ENCODE data around the gene CAST. TPM values are rescaled to one million over a fixed set of nuclear protein-coding genes. Genes with fewer than 3 reads are reported as not detected.
A peak's percentile ranks its signal among the peaks of the same experiment; 100 is the strongest.

CAST gene
- total RNA-seq, 1 donor from 2014 or later, result 182 TPM

- FAIRE-seq (no peak), DNase-seq (ENCODE audit: low read depth) (no peak)
- Histone ChIP-seq H3K4me3 (ENCODE audit: low read depth, low read length) (no peak overlapping the region), H3K27me3 (ENCODE audit: control insufficient read depth, insufficient read depth, low read length) (no peaks in the 10 kb centered on the region), H3K36me3 (ENCODE audit: control insufficient read depth, insufficient read depth, low read length) (peaks cover 12% of the 10 kb centered on the region)
- TF ChIP-seq CTCF (IDR thresholded peaks at IDR 0.05; ENCODE audit: insufficient read depth, low read length, severe bottlenecking), result no peak
Measured at GRCh38 chr5:96726802-96727201, 64.6 kb downstream of the CAST start.

- no peak for FAIRE-seq
- Histone ChIP-seq H3K4me3 (ENCODE audit: low read depth, low read length) (no peak overlapping the region), H3K27me3 (ENCODE audit: control insufficient read depth, insufficient read depth, low read length) (no peaks in the 10 kb centered on the region), H3K36me3 (ENCODE audit: control insufficient read depth, insufficient read depth, low read length) (peaks cover 8% of the 10 kb centered on the region)
- no peak for TF ChIP-seq CTCF (IDR thresholded peaks at IDR 0.05; ENCODE audit: insufficient read depth, low read length, severe bottlenecking)
- no peak for DNase-seq (ENCODE audit: low read depth)
Measured at GRCh38 chr5:96729156-96729555, 67.0 kb downstream of the CAST start.

- no peak for TF ChIP-seq CTCF (IDR thresholded peaks at IDR 0.05; ENCODE audit: insufficient read depth, low read length, severe bottlenecking)
- DNase-seq (ENCODE audit: low read depth), result no peak
- no peak for FAIRE-seq
- no peak overlapping the region for H3K4me3 ChIP-seq (ENCODE audit: low read depth, low read length)
- peaks cover 8% of the 10 kb centered on the region for H3K36me3 ChIP-seq (ENCODE audit: control insufficient read depth, insufficient read depth, low read length)
- H3K27me3 ChIP-seq (ENCODE audit: control insufficient read depth, insufficient read depth, low read length), result no peaks in the 10 kb centered on the region
Measured at GRCh38 chr5:96730586-96730985, 68.4 kb downstream of the CAST start.

GRCh38 chr5:96733771-96734500, 71.8 kb downstream of the CAST start:
- H3K4me3 ChIP-seq (ENCODE audit: low read depth, low read length), result no peak overlapping the region
- FAIRE-seq (peak; percentile 98), DNase-seq (ENCODE audit: low read depth) (peak; percentile 100)
- H3K27me3 ChIP-seq (ENCODE audit: control insufficient read depth, insufficient read depth, low read length), result no peaks in the 10 kb centered on the region
- H3K36me3 ChIP-seq (ENCODE audit: control insufficient read depth, insufficient read depth, low read length), result peaks cover 10% of the 10 kb centered on the region
- TF ChIP-seq CTCF (IDR thresholded peaks at IDR 0.05; ENCODE audit: insufficient read depth, low read length, severe bottlenecking), result no peak

- Histone ChIP-seq H3K27me3 (ENCODE audit: control insufficient read depth, insufficient read depth, low read length) (no peaks in the 10 kb centered on the region), H3K36me3 (ENCODE audit: control insufficient read depth, insufficient read depth, low read length) (peaks cover 8% of the 10 kb centered on the region), H3K4me3 (ENCODE audit: low read depth, low read length) (no peak overlapping the region)
- DNase-seq (ENCODE audit: low read depth) (peak; percentile 84), FAIRE-seq (peak; percentile 36)
- no peak for TF ChIP-seq CTCF (IDR thresholded peaks at IDR 0.05; ENCODE audit: insufficient read depth, low read length, severe bottlenecking)
Measured at GRCh38 chr5:96734871-96735325, 72.7 kb downstream of the CAST start.

- no peak overlapping the region for H3K4me3 ChIP-seq (ENCODE audit: low read depth, low read length)
- H3K36me3 ChIP-seq (ENCODE audit: control insufficient read depth, insufficient read depth, low read length), result peaks cover 13% of the 10 kb centered on the region
- no peak for DNase-seq (ENCODE audit: low read depth)
- no peak for FAIRE-seq
- TF ChIP-seq CTCF (IDR thresholded peaks at IDR 0.05; ENCODE audit: insufficient read depth, low read length, severe bottlenecking), result no peak
- no peaks in the 10 kb centered on the region for H3K27me3 ChIP-seq (ENCODE audit: control insufficient read depth, insufficient read depth, low read length)
Measured at GRCh38 chr5:96736937-96737336, 74.8 kb downstream of the CAST start.

Measured in bronchial epithelial cell (primary cell).